H1 (cell line): Measurements from ENCODE around the gene PIP4K2C. TPM values are rescaled to one million over a fixed set of nuclear protein-coding genes. Genes with fewer than 3 reads are reported as not detected.

ENCODE experiments used
- CBX5 ChIP-seq: fragments of 300-800, 300-1000 bp; sonication (generic); IDR thresholded peaks from 2 replicates; pipeline ENCODE4 v1.7.1; 2016; ENCODE audit warnings: antibody characterized with exemption, low read length, low read depth
- CTCF ChIP-seq, 3 experiments: IDR thresholded peaks; 1 replicate in 2 of 3; 2 replicates in 1 of 3; pipeline versions ENCODE4 v1.5.1 to v1.6.1; 2011; ENCODE audit warnings: low read length in 3 of 3, mild to moderate bottlenecking in 3 of 3, inconsistent platforms in 2 of 3, low read depth in 1 of 3, moderate library complexity in 1 of 3; ENCODE audit not compliant: insufficient read depth in 1 of 3; ENCODE audit errors: control extremely low read depth in 1 of 3
- EGR1 ChIP-seq: IDR thresholded peaks from 2 replicates; pipeline ENCODE4 v1.6.1; 2011; ENCODE audit warnings: low read depth, low read length, borderline replicate concordance
- HDAC2 ChIP-seq, 2 experiments: fragments of 300-600 bp in 1 of 2; sonication (generic) in 1 of 2; IDR thresholded peaks; 2 replicates each; pipeline ENCODE4 v1.6.1; 2011 to 2012; ENCODE audit warnings: low read depth in 2 of 2, low read length in 2 of 2, mild to moderate bottlenecking in 2 of 2, moderate library complexity in 2 of 2, borderline replicate concordance in 1 of 2, inconsistent platforms in 1 of 2
- JUN ChIP-seq: IDR thresholded peaks from 2 replicates; pipeline ENCODE4 v1.6.1; 2011; ENCODE audit warnings: low read depth, mild to moderate bottlenecking, improper control_type of control experiment, low read length
- KDM1A ChIP-seq: fragments of 200-600, 300-600 bp; sonication (generic); IDR thresholded peaks from 2 replicates; pipeline ENCODE4 v1.7.1; 2016; ENCODE audit warnings: mild to moderate bottlenecking, low read length, borderline replicate concordance
- KDM4A ChIP-seq: IDR thresholded peaks from one replicate; pipeline ENCODE4 v1.7.1; 2012; ENCODE audit warnings: low read depth, mild to moderate bottlenecking, moderate library complexity, low read length, inconsistent platforms; ENCODE audit not compliant: severe bottlenecking
- PHF8 ChIP-seq: fragments of 200-600 bp; sonication (generic); conservative IDR thresholded peaks from 2 replicates; pipeline ENCODE4 v1.7.1; 2012; ENCODE audit warnings: low read depth, mild to moderate bottlenecking, inconsistent platforms, low read length, moderate library complexity
- POLR2A ChIP-seq, 2 experiments: IDR thresholded peaks; 1 replicate in 1 of 2; 2 replicates in 1 of 2; pipeline ENCODE4 v1.6.1; 2011; ENCODE audit warnings: low read depth in 2 of 2, low read length in 2 of 2, mild to moderate bottlenecking in 2 of 2; ENCODE audit errors: control extremely low read depth in 1 of 2
- POLR2AphosphoS5 ChIP-seq: IDR thresholded peaks from 2 replicates; pipeline ENCODE4 v1.6.1; 2011; ENCODE audit warnings: low read depth, low read length
- RAD21 ChIP-seq, 2 experiments: IDR thresholded peaks in 1 of 2; conservative IDR thresholded peaks in 1 of 2; 2 replicates each; pipeline ENCODE4 v1.6.1; 2011; ENCODE audit warnings: low read depth in 2 of 2, low read length in 2 of 2, improper control_type of control experiment in 1 of 2, inconsistent platforms in 1 of 2, mild to moderate bottlenecking in 1 of 2, moderate library complexity in 1 of 2
- SIN3A ChIP-seq, 2 experiments: IDR thresholded peaks in 1 of 2; conservative IDR thresholded peaks in 1 of 2; 2 replicates each; pipeline ENCODE4 v1.6.1; 2011 to 2012; ENCODE audit warnings: low read length in 2 of 2, improper control_type of control experiment in 1 of 2, low read depth in 1 of 2, mild to moderate bottlenecking in 1 of 2
- SIRT6 ChIP-seq: IDR thresholded peaks from one replicate; pipeline ENCODE4 v1.7.1; 2012; ENCODE audit warnings: low read length, inconsistent platforms
- SP4 ChIP-seq: IDR thresholded peaks from 2 replicates; pipeline ENCODE4 v1.6.1; 2012; ENCODE audit warnings: low read length, inconsistent platforms
- TAF7 ChIP-seq: optimal IDR thresholded peaks from 2 replicates; pipeline ENCODE3; 2011; ENCODE audit warnings: low read depth, mild to moderate bottlenecking, inconsistent platforms, low read length, moderate library complexity, borderline replicate concordance
- YY1 ChIP-seq: IDR thresholded peaks from 2 replicates; pipeline ENCODE4 v1.6.1; 2011; ENCODE audit warnings: low read depth, mild to moderate bottlenecking, low read length
- ZNF274 ChIP-seq: IDR thresholded peaks from 2 replicates; pipeline ENCODE4 v1.7.0; 2012; ENCODE audit warnings: low read length, borderline replicate concordance; ENCODE audit errors: extremely low read depth
- polyA plus RNA-seq, 7 experiments: library from polyadenylated mRNA; depleted of rRNA in 3 of 7; stranded (reverse) in 5 of 7; unstranded in 2 of 7; fragments of >200 nt in 5 of 7; fragments of 200-250 nt in 2 of 7; gene quantifications; 1 replicate in 5 of 7; 2 replicates in 1 of 7; 4 replicates in 1 of 7; pipeline versions ENCODE4 v1.2.1 to v1.2.3, GENCODE V29; 2011 to 2013; ENCODE audit warnings: missing spikeins in 2 of 7, mixed read lengths in 2 of 7
- total RNA-seq: library from RNA; stranded (reverse); fragmentation: NEBNext Ultra II Directional; extraction: Animal tissue kit (Norgen Biotek cat#: 25700); gene quantifications from 2 replicates; pipeline ENCODE4 v1.2.1, GENCODE V29; 2021
- TF ChIP-seq, protein P1 (sequence below): IDR thresholded peaks from 2 replicates; pipeline ENCODE4 v1.6.1; 2011; ENCODE audit warnings: low read depth, mild to moderate bottlenecking, low read length; ENCODE audit not compliant: insufficient read depth
- TF ChIP-seq, protein P2 (sequence below): IDR thresholded peaks from 2 replicates; pipeline ENCODE4 v1.6.1; 2012; ENCODE audit warnings: inconsistent platforms

The PIP4K2C gene
- total and polyA plus RNA-seq, 2 of the 8 experiments (the other 6 are each of a cell fraction or from before 2014, with no cell fraction given), result 25.0 to 27.1 TPM

DNA sequence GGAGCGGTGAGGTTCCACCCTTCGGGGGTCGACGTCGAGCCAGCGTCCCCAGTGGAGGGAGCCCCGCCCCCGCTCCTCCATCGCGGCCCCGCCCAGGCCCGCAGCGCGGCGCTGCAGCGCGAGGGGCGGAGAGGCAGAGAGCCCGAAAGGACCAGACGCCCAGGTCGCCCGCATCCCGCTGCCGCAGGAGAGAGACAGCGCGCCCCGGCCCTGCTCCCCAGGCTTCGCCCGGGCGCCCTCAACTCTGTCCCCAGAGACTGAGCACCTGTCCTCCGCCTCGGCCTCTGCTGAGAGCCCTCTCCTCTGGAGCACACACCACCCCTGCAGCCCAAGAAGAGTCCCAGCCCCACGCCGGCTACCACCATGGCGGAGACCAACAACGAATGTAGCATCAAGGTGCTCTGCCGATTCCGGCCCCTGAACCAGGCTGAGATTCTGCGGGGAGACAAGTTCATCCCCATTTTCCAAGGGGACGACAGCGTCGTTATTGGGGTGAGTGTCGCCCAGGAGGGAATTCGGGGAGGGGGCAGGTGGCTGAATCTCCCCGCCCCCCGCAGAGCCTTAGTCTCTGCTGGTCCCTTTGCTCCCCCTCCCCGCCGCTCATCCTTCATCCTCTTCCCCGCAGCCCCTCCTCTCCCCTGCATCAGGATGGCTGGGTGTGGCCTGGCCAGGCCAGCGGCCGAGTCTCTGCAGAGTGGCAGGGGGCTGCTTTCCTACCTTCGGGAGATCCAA is 40.9 kb upstream of the PIP4K2C start, which contains the start of gene KIF5A (continued):
- TF ChIP-seq, protein P1, sequence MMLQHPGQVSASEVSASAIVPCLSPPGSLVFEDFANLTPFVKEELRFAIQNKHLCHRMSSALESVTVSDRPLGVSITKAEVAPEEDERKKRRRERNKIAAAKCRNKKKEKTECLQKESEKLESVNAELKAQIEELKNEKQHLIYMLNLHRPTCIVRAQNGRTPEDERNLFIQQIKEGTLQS, result no peak
- TF ChIP-seq SIN3A (conservative IDR thresholded peaks at IDR 0.05 in 1 of 2, IDR thresholded peaks at IDR 0.05 in 1 of 2; ENCODE audit: low read depth in 1 of 2, low read length in 2 of 2) (peak in 1 of 2 experiments; percentile 64; a peak in 2 of 4 replicates), CTCF (IDR thresholded peaks at IDR 0.05; ENCODE audit: control extremely low read depth in 1 of 3, insufficient read depth in 1 of 3, low read depth in 1 of 3, low read length in 3 of 3) (no peak), JUN (no peak), POLR2AphosphoS5 (no peak), HDAC2 (IDR thresholded peaks at IDR 0.05; ENCODE audit: borderline replicate concordance in 1 of 2, low read depth in 2 of 2, low read length in 2 of 2) (no peak; a peak in 1 of 4 replicates), SP4 (no peak), PHF8 (peak; percentile 46; the same call in 1 of the 2 replicates), CBX5 (no peak), EGR1 (peak; percentile 38; the same call in 1 of the 2 replicates), SIRT6 (no peak), POLR2A (IDR thresholded peaks at IDR 0.05; ENCODE audit: control extremely low read depth in 1 of 2, low read depth in 2 of 2, low read length in 2 of 2) (peak in 1 of 2 experiments; percentile 80; a peak in 2 of 3 replicates), KDM4A (peak; percentile 96), TAF7 (peak; percentile 65), RAD21 (IDR thresholded peaks at IDR 0.05 in 1 of 2, conservative IDR thresholded peaks at IDR 0.05 in 1 of 2; ENCODE audit: low read depth in 2 of 2, low read length in 2 of 2) (peak in 1 of 2 experiments; percentile 13; a peak in 1 of 4 replicates), ZNF274 (no peak), YY1 (no peak), KDM1A (peak; percentile 29; the same call in 1 of the 2 replicates)
- TF ChIP-seq, protein P2, sequence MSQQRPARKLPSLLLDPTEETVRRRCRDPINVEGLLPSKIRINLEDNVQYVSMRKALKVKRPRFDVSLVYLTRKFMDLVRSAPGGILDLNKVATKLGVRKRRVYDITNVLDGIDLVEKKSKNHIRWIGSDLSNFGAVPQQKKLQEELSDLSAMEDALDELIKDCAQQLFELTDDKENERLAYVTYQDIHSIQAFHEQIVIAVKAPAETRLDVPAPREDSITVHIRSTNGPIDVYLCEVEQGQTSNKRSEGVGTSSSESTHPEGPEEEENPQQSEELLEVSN, result no peak
